Measurements from ENCODE around the gene DCLRE1A. TPM values are rescaled to one million over a fixed set of nuclear protein-coding genes. Genes with fewer than 3 reads are reported as not detected.
A peak's percentile ranks its signal among the peaks of the same experiment; 100 is the strongest.

The DCLRE1A gene
- total and polyA plus RNA-seq, 2 experiments from 2014 or later: 6.1 to 13.8 TPM

- ATAC-seq: no peak
- peaks cover 16% of the 10 kb centered on the region for H3K4me1 Mint-ChIP-seq
- no peak overlapping the region for H3K4me3 Mint-ChIP-seq
These were observed 28.1 kb downstream of the DCLRE1A start for GRCh38 chr10:113825791-113826190.

DNA sequence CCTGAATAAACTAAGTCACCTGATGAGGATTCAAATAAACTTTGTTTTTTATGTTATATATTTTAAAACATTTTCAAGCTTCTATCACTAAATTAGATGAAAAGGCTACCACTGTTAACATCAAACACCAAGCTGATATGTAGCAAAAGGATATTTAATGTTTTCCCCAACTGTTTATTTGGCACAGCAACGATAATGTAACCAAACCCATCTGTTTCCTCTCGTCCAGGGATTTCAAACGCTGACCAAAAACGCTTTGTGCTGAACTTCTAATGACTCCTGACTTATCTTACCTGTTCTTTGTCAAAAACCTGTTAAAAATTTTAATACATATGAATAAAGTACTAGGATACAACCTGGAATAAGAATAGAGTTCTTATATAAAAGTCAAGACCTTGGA, 30.5 kb downstream of the DCLRE1A start:
- no peak overlapping the region for H3K27ac ChIP-seq (ENCODE audit: low read depth)
- no peaks in the 10 kb centered on the region for H3K9me3 Mint-ChIP-seq
- TF ChIP-seq JUNB (IDR thresholded peaks at IDR 0.05; ENCODE audit: unreplicated experiment): no peak
- no peak for TF ChIP-seq EZH2 (IDR thresholded peaks at IDR 0.05; ENCODE audit: low read depth, unreplicated experiment)
- H3K27ac Mint-ChIP-seq: no peak overlapping the region
- no peaks in the 10 kb centered on the region for H3F3A ChIP-seq (replicated peaks; ENCODE audit: low read depth)
- H3K36me3 ChIP-seq (ENCODE audit: insufficient read depth): no peaks in the 10 kb centered on the region
- peaks cover 25% of the 10 kb centered on the region for H3K4me1 Mint-ChIP-seq
- no peak overlapping the region for H3K4me2 ChIP-seq
- H3K79me2 ChIP-seq (replicated peaks; ENCODE audit: insufficient read depth): no peaks in the 10 kb centered on the region
- no peaks in the 10 kb centered on the region for H3K27me3 ChIP-seq (ENCODE audit: insufficient read depth)
- H4K20me1 ChIP-seq (replicated peaks; ENCODE audit: insufficient read depth): no peaks in the 10 kb centered on the region
- ATAC-seq: no peak
- peaks cover 24% of the 10 kb centered on the region for H3K4me1 ChIP-seq (ENCODE audit: insufficient read depth)
- DNase-seq (ENCODE audit: low spot score): no peak
- H3K9me2 ChIP-seq (ENCODE audit: insufficient read depth): no peaks in the 10 kb centered on the region
- no peak overlapping the region for H3K4me3 ChIP-seq
- no peaks in the 10 kb centered on the region for H3K27me3 Mint-ChIP-seq (ENCODE audit: insufficient read depth, low read depth, poor library complexity)
- no peak overlapping the region for H2AFZ ChIP-seq
- no peak overlapping the region for H3K4me3 Mint-ChIP-seq
- no peaks in the 10 kb centered on the region for H3K36me3 Mint-ChIP-seq (ENCODE audit: low read depth)

More at GRCh38 chr10:113825791-113826190, 28.1 kb downstream of the DCLRE1A start:
- Mint-ChIP-seq H3K36me3 (ENCODE audit: low read depth) (no peaks in the 10 kb centered on the region), H3K9me3 (no peaks in the 10 kb centered on the region), H3K27ac (no peak overlapping the region), H3K27me3 (ENCODE audit: insufficient read depth, low read depth, poor library complexity) (no peaks in the 10 kb centered on the region)
- no peak overlapping the region for H3K27ac ChIP-seq (ENCODE audit: low read depth)
- H3K4me1 ChIP-seq (ENCODE audit: insufficient read depth): peaks cover 19% of the 10 kb centered on the region
- no peaks in the 10 kb centered on the region for H3K79me2 ChIP-seq (replicated peaks; ENCODE audit: insufficient read depth)
- TF ChIP-seq CREB1 (CRISPR knock-in tag; IDR thresholded peaks at IDR 0.05; ENCODE audit: low read depth): no peak
- H3K9me2 ChIP-seq (ENCODE audit: insufficient read depth): no peaks in the 10 kb centered on the region
- no peak overlapping the region for H2AFZ ChIP-seq
- H3K36me3 ChIP-seq (ENCODE audit: insufficient read depth): no peaks in the 10 kb centered on the region
- H3K27me3 ChIP-seq (ENCODE audit: insufficient read depth): no peaks in the 10 kb centered on the region
- no peak for DNase-seq (ENCODE audit: low spot score)
- no peak overlapping the region for H3K4me2 ChIP-seq
- H3K4me3 ChIP-seq: no peak overlapping the region
- H4K20me1 ChIP-seq (replicated peaks; ENCODE audit: insufficient read depth): no peaks in the 10 kb centered on the region
- H3F3A ChIP-seq (replicated peaks; ENCODE audit: low read depth): no peaks in the 10 kb centered on the region

GRCh38 chr10:113822174-113822573, 31.7 kb downstream of the DCLRE1A start:
- no peaks in the 10 kb centered on the region for H3K36me3 ChIP-seq (ENCODE audit: insufficient read depth)
- H3K9me2 ChIP-seq (ENCODE audit: insufficient read depth): no peaks in the 10 kb centered on the region
- no peaks in the 10 kb centered on the region for H3F3A ChIP-seq (replicated peaks; ENCODE audit: low read depth)
- peaks cover 24% of the 10 kb centered on the region for H3K4me1 ChIP-seq (ENCODE audit: insufficient read depth)
- H3K27me3 ChIP-seq (ENCODE audit: insufficient read depth): no peaks in the 10 kb centered on the region
- H3K36me3 Mint-ChIP-seq (ENCODE audit: low read depth): no peaks in the 10 kb centered on the region
- H3K4me3 ChIP-seq: no peak overlapping the region
- no peak overlapping the region for H3K27ac Mint-ChIP-seq
- no peaks in the 10 kb centered on the region for H3K9me3 Mint-ChIP-seq
- no peak overlapping the region for H3K4me3 Mint-ChIP-seq
- H4K20me1 ChIP-seq (replicated peaks; ENCODE audit: insufficient read depth): no peaks in the 10 kb centered on the region
- no peaks in the 10 kb centered on the region for H3K79me2 ChIP-seq (replicated peaks; ENCODE audit: insufficient read depth)
- H3K27me3 Mint-ChIP-seq (ENCODE audit: insufficient read depth, low read depth, poor library complexity): no peaks in the 10 kb centered on the region
- H3K4me2 ChIP-seq: peak overlapping the region; percentile 55
- H3K27ac ChIP-seq (ENCODE audit: low read depth): no peak overlapping the region
- peaks cover 25% of the 10 kb centered on the region for H3K4me1 Mint-ChIP-seq
- no peak for ATAC-seq
- no peak for DNase-seq (ENCODE audit: low spot score)
- no peak overlapping the region for H2AFZ ChIP-seq
- no peak for TF ChIP-seq CREB1 (CRISPR knock-in tag; IDR thresholded peaks at IDR 0.05; ENCODE audit: low read depth)
- no peak for TF ChIP-seq EZH2 (IDR thresholded peaks at IDR 0.05; ENCODE audit: low read depth, unreplicated experiment)
- no peak for TF ChIP-seq ZNF114 (CRISPR knock-in tag; IDR thresholded peaks at IDR 0.05)
- TF ChIP-seq NANOG (IDR thresholded peaks at IDR 0.05; ENCODE audit: borderline replicate concordance): no peak
- no peak for TF ChIP-seq ZNF331 (CRISPR knock-in tag; IDR thresholded peaks at IDR 0.05; ENCODE audit: low read depth)
- TF ChIP-seq CTCF (conservative IDR thresholded peaks at IDR 0.05; ENCODE audit: low read depth in 2 of 2): no peak
- TF ChIP-seq, protein P1, sequence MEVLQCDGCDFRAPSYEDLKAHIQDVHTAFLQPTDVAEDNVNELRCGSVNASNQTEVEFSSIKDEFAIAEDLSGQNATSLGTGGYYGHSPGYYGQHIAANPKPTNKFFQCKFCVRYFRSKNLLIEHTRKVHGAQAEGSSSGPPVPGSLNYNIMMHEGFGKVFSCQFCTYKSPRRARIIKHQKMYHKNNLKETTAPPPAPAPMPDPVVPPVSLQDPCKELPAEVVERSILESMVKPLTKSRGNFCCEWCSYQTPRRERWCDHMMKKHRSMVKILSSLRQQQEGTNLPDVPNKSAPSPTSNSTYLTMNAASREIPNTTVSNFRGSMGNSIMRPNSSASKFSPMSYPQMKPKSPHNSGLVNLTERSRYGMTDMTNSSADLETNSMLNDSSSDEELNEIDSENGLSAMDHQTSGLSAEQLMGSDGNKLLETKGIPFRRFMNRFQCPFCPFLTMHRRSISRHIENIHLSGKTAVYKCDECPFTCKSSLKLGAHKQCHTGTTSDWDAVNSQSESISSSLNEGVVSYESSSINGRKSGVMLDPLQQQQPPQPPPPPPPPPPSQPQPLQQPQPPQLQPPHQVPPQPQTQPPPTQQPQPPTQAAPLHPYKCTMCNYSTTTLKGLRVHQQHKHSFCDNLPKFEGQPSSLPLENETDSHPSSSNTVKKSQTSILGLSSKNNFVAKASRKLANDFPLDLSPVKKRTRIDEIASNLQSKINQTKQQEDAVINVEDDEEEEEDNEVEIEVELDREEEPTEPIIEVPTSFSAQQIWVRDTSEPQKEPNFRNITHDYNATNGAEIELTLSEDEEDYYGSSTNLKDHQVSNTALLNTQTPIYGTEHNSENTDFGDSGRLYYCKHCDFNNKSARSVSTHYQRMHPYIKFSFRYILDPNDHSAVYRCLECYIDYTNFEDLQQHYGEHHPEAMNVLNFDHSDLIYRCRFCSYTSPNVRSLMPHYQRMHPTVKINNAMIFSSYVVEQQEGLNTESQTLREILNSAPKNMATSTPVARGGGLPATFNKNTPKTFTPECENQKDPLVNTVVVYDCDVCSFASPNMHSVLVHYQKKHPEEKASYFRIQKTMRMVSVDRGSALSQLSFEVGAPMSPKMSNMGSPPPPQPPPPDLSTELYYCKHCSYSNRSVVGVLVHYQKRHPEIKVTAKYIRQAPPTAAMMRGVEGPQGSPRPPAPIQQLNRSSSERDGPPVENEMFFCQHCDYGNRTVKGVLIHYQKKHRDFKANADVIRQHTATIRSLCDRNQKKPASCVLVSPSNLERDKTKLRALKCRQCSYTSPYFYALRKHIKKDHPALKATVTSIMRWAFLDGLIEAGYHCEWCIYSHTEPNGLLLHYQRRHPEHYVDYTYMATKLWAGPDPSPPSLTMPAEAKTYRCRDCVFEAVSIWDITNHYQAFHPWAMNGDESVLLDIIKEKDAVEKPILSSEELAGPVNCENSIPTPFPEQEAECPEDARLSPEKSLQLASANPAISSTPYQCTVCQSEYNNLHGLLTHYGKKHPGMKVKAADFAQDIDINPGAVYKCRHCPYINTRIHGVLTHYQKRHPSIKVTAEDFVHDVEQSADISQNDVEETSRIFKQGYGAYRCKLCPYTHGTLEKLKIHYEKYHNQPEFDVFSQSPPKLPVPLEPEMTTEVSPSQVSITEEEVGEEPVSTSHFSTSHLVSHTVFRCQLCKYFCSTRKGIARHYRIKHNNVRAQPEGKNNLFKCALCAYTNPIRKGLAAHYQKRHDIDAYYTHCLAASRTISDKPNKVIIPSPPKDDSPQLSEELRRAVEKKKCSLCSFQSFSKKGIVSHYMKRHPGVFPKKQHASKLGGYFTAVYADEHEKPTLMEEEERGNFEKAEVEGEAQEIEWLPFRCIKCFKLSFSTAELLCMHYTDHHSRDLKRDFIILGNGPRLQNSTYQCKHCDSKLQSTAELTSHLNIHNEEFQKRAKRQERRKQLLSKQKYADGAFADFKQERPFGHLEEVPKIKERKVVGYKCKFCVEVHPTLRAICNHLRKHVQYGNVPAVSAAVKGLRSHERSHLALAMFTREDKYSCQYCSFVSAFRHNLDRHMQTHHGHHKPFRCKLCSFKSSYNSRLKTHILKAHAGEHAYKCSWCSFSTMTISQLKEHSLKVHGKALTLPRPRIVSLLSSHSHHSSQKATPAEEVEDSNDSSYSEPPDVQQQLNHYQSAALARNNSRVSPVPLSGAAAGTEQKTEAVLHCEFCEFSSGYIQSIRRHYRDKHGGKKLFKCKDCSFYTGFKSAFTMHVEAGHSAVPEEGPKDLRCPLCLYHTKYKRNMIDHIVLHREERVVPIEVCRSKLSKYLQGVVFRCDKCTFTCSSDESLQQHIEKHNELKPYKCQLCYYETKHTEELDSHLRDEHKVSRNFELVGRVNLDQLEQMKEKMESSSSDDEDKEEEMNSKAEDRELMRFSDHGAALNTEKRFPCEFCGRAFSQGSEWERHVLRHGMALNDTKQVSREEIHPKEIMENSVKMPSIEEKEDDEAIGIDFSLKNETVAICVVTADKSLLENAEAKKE (CRISPR knock-in tag; IDR thresholded peaks at IDR 0.05): no peak

Data from GM23338 (cell line).